OCI-LY7 (cell line): ENCODE measurements around the gene ZNF30.

ENCODE experiments used
- EZH2phosphoT487 ChIP-seq: fragments of 200-600 bp; sonication (generic); IDR thresholded peaks from 2 replicates; pipeline ENCODE4 v1.6.1; 2018; ENCODE audit warnings: low read depth, borderline replicate concordance, mild to moderate bottlenecking, mixed run types, antibody characterized with exemption, low read length, moderate library complexity, mixed read lengths
- TF ChIP-seq, protein P1 (sequence below): fragments of 200-600 bp; sonication (generic); conservative IDR thresholded peaks from 2 replicates; pipeline ENCODE4 v1.5.1; 2014; ENCODE audit warnings: mild to moderate bottlenecking, antibody characterized with exemption, low read length, moderate library complexity, mixed read lengths

DNA sequence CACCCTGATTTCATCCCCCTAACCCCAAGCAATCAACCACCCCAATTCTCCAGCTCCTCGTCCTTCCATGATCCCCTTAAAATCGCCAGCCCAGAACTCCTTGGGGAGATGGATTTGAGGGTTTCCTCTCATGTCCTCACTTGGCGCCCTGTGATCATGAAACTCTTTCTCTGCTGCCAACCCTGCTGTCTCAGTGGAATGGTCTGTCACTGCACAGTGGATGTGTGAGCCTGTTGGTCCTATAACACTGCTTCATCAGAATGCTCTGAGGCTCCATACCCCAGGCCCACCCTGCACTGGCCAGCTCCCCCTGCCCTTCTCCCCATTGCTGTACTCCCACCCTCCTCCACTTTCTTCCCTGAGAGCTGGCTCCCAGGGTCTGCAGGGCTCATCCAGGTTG, 49.9 kb downstream of the ZNF30 start:
- TF ChIP-seq, protein P1, sequence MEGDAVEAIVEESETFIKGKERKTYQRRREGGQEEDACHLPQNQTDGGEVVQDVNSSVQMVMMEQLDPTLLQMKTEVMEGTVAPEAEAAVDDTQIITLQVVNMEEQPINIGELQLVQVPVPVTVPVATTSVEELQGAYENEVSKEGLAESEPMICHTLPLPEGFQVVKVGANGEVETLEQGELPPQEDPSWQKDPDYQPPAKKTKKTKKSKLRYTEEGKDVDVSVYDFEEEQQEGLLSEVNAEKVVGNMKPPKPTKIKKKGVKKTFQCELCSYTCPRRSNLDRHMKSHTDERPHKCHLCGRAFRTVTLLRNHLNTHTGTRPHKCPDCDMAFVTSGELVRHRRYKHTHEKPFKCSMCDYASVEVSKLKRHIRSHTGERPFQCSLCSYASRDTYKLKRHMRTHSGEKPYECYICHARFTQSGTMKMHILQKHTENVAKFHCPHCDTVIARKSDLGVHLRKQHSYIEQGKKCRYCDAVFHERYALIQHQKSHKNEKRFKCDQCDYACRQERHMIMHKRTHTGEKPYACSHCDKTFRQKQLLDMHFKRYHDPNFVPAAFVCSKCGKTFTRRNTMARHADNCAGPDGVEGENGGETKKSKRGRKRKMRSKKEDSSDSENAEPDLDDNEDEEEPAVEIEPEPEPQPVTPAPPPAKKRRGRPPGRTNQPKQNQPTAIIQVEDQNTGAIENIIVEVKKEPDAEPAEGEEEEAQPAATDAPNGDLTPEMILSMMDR, result no peak
- no peak for TF ChIP-seq EZH2phosphoT487
